Measurements from ENCODE around the gene HCCS. TPM values are rescaled to one million over a fixed set of nuclear protein-coding genes. Genes with fewer than 3 reads are reported as not detected.

The HCCS gene
- total and polyA plus RNA-seq, 2 of the 8 experiments (the other 6 are each of a cell fraction or from before 2014, with no cell fraction given): 11.9 to 29.9 TPM

GRCh38 chrX:11111037-11111851 lies at the start of gene HCCS (continued):
- TF ChIP-seq SAP30 (IDR thresholded peaks at IDR 0.05; ENCODE audit: insufficient read depth, insufficient replicate concordance, low read length) (no peak), EZH2 (IDR thresholded peaks at IDR 0.05; ENCODE audit: low read depth, low read length, severe bottlenecking) (no peak), GTF2F1 (IDR thresholded peaks at IDR 0.05; ENCODE audit: borderline replicate concordance, low read depth, low read length) (no peak), POU5F1 (IDR thresholded peaks at IDR 0.05; ENCODE audit: low read depth, low read length) (no peak), RXRA (IDR thresholded peaks at IDR 0.05; ENCODE audit: insufficient read depth, low read depth, low read length) (no peak), SUZ12 (IDR thresholded peaks at IDR 0.05; ENCODE audit: low read length) (no peak), CTBP2 (IDR thresholded peaks at IDR 0.05; ENCODE audit: borderline replicate concordance, insufficient read depth, insufficient read length, low read length) (no peak), ZNF274 (IDR thresholded peaks at IDR 0.05; ENCODE audit: borderline replicate concordance, extremely low read depth, low read length) (no peak), TBP (IDR thresholded peaks at IDR 0.05; ENCODE audit: low read depth, low read length) (0 out of 2 replicates have a peak, but pooled peaks have one; percentile 12), YY1 (IDR thresholded peaks at IDR 0.05; ENCODE audit: low read depth, low read length) (no peak), RNF2 (IDR thresholded peaks at IDR 0.05; ENCODE audit: borderline replicate concordance, low read depth, low read length, missing control alignments, poor library complexity, severe bottlenecking) (no peak), KDM1A (IDR thresholded peaks at IDR 0.05; ENCODE audit: borderline replicate concordance, low read length) (no peak)
- TF ChIP-seq, protein P1, sequence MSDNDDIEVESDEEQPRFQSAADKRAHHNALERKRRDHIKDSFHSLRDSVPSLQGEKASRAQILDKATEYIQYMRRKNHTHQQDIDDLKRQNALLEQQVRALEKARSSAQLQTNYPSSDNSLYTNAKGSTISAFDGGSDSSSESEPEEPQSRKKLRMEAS (IDR thresholded peaks at IDR 0.05): no peak

All from H1 (cell line).